Spleen (tissue), 11 donors: ENCODE results near the gene C10orf90. TPM values are rescaled to one million over a fixed set of nuclear protein-coding genes. Genes with fewer than 3 reads are reported as not detected.

Source experiments
- DNase-seq: peaks from one replicate; pipeline ENCODE4 v3.0.0-alpha.2; 2020
- H3K27ac ChIP-seq, 8 donors: fragments of 200-600 bp; sonication (generic) in 7 of 8; 1 replicate in 4 of 8; 2 replicates in 4 of 8; pipeline versions ENCODE4 v1.5.0 to v1.8.0; 2016 to 2021; ENCODE audit warnings: inconsistent platforms in 4 of 8, mild to moderate bottlenecking in 4 of 8, moderate library complexity in 1 of 8
- H3K27me3 ChIP-seq, 7 donors: fragments of 200-600 bp; sonication (generic) in 6 of 7; replicated peaks in 1 of 7; 1 replicate in 4 of 7; 2 replicates in 3 of 7; pipeline versions ENCODE4 v1.5.0 to v1.8.0; 2016 to 2021; ENCODE audit warnings: inconsistent platforms in 3 of 7, mild to moderate bottlenecking in 1 of 7
- H3K36me3 ChIP-seq, 6 donors: fragments of 200-600 bp; sonication (generic) in 5 of 6; 1 replicate in 4 of 6; 2 replicates in 2 of 6; pipeline versions ENCODE4 v1.5.0 to v1.8.0; 2016 to 2021; ENCODE audit warnings: inconsistent platforms in 2 of 6
- H3K4me1 ChIP-seq, 6 donors: fragments of 200-600 bp; sonication (generic) in 5 of 6; 1 replicate in 3 of 6; 2 replicates in 3 of 6; pipeline versions ENCODE4 v1.5.0 to v1.8.0; 2016 to 2021; ENCODE audit warnings: inconsistent platforms in 3 of 6
- H3K4me3 ChIP-seq, 8 donors: fragments of 200-600 bp; sonication (generic) in 7 of 8; 1 replicate in 4 of 8; 2 replicates in 4 of 8; pipeline versions ENCODE4 v1.5.0 to v1.8.0; 2016 to 2021; ENCODE audit warnings: inconsistent platforms in 4 of 8, mild to moderate bottlenecking in 4 of 8, moderate library complexity in 2 of 8
- H3K9me3 ChIP-seq, 8 donors: fragments of 200-600 bp; sonication (generic) in 7 of 8; 1 replicate in 4 of 8; 2 replicates in 4 of 8; pipeline versions ENCODE4 v1.5.0 to v1.8.0; 2016 to 2021; ENCODE audit warnings: inconsistent platforms in 4 of 8
- CTCF ChIP-seq, 11 experiments: fragments of 200-600 bp in 7 of 11; fragments of 450-650 bp in 4 of 11; sonication (generic) in 4 of 11; IDR thresholded peaks in 8 of 11; conservative IDR thresholded peaks in 3 of 11; 1 replicate in 7 of 11; 2 replicates in 4 of 11; pipeline versions ENCODE4 v1.4.0 to v1.8.0; 2016 to 2021; ENCODE audit warnings: antibody characterized with exemption in 11 of 11, inconsistent platforms in 4 of 11, mild to moderate bottlenecking in 1 of 11
- POLR2A ChIP-seq, 3 donors: fragments of 450-650 bp; IDR thresholded peaks; one replicate each; pipeline ENCODE4 v1.5.1; 2017; ENCODE audit warnings: antibody characterized with exemption in 3 of 3, mild to moderate bottlenecking in 1 of 3
- POLR2AphosphoS5 ChIP-seq, 3 donors: sonication (generic); formaldehyde crosslinking; IDR thresholded peaks; one replicate each; pipeline ENCODE4 v1.5.1; 2017; ENCODE audit warnings: antibody characterized with exemption in 3 of 3
- WGBS, 5 donors: extraction: QIAGEN DNeasy Blood & Tissue Kit in 3 of 5; methylation state at CpG; one replicate each; pipeline versions ENCODE4 v1.1.5 to v1.1.7; 2013 to 2018; 5-methylcytosine and 5-hydroxymethylcytosine counted together
- intact Hi-C: fragments of 100-400 bp; cut with DNase I; formaldehyde crosslinking; loops from one replicate; pipeline ENCODE4 v1.15.0; 2023; ENCODE audit warnings: low total_unique reads
- polyA plus RNA-seq, 3 donors: library from polyadenylated mRNA; stranded (reverse); fragments of 200-250 nt; gene quantifications; one replicate each; pipeline ENCODE4 v1.2.1, GENCODE V29; 2013
- total RNA-seq, 7 donors: library from RNA; depleted of rRNA in 3 of 7; stranded (reverse); fragments of >200 nt in 3 of 7; fragmentation: NEBNext Ultra II Directional in 4 of 7; extraction: Animal tissue kit (Norgen Biotek cat#: 25700) in 4 of 7; gene quantifications; one replicate each; pipeline versions ENCODE4 v1.1.0 to v1.2.1, GENCODE V29; 2016 to 2021
- donor health status: healthy with polysubstance abuse.
- donor health status: DM: no; HTN: no; CAD: no; lungs with moderate emphysema.
- donor health status: DM: no; HTN: no; CAD: no.
- donor health status: Bipolar disorder and iron deficiency.
- donor health status: healthy.
- donor health status: DM: no; HTN: no; CAD: no.
- donor health status: DM: yes; HTN: yes; CAD: no.

C10orf90 gene
- total and polyA plus RNA-seq, 10 donors: 0.05 to 0.06 TPM; not detected in 8

GRCh38 chr10:126420567-126421300 is 249.8 kb downstream of the C10orf90 start:
- no peak overlapping the region for H3K27ac ChIP-seq
- H3K4me1 ChIP-seq: no peaks in the 10 kb centered on the region
- DNase-seq: no peak
- peaks cover 0 to 19% (median 0%) of the 10 kb centered on the region in 7 donors for H3K27me3 ChIP-seq
- no peak overlapping the region for H3K4me3 ChIP-seq
- no peaks in the 10 kb centered on the region for H3K36me3 ChIP-seq
- 80 to 89% (median 83%) methylated on average over 12 of the region's 12 CpGs for WGBS, 5 donors
- TF ChIP-seq CTCF (IDR thresholded peaks at IDR 0.05 in 8 of 11, conservative IDR thresholded peaks at IDR 0.05 in 3 of 11): no peak
- no peak for TF ChIP-seq POLR2A (IDR thresholded peaks at IDR 0.05)
- no peak for TF ChIP-seq POLR2AphosphoS5 (IDR thresholded peaks at IDR 0.05)
- H3K9me3 ChIP-seq: peaks cover 0 to 64% (median 31%) of the 10 kb centered on the region in 8 donors
- intact Hi-C loops: no loop called here

- 68 to 84% (median 78%) methylated on average over 4 of the region's 4 CpGs for WGBS, 5 donors
- no peak for DNase-seq
- no peaks in the 10 kb centered on the region for H3K4me1 ChIP-seq
- no peak overlapping the region for H3K4me3 ChIP-seq
- H3K27ac ChIP-seq: no peak overlapping the region
- intact Hi-C loops: no loop called here
- H3K36me3 ChIP-seq: no peaks in the 10 kb centered on the region
- no peak for TF ChIP-seq CTCF (IDR thresholded peaks at IDR 0.05 in 8 of 11, conservative IDR thresholded peaks at IDR 0.05 in 3 of 11)
- no peak for TF ChIP-seq POLR2AphosphoS5 (IDR thresholded peaks at IDR 0.05)
- TF ChIP-seq POLR2A (IDR thresholded peaks at IDR 0.05): no peak
- peaks cover 0 to 24% (median 0%) of the 10 kb centered on the region in 7 donors for H3K27me3 ChIP-seq
- H3K9me3 ChIP-seq: peaks cover 0 to 32% (median 9%) of the 10 kb centered on the region in 8 donors
These were observed 253.2 kb downstream of the C10orf90 start for GRCh38 chr10:126417220-126417825.

GRCh38 chr10:126409821-126410220 is 260.7 kb downstream of the C10orf90 start:
- H3K36me3 ChIP-seq: no peaks in the 10 kb centered on the region
- WGBS, 5 donors: 67 to 73% (median 72%) methylated on average over 6 of the region's 6 CpGs
- H3K27me3 ChIP-seq: peaks cover 0 to 22% (median 0%) of the 10 kb centered on the region in 7 donors
- H3K9me3 ChIP-seq: no peaks in the 10 kb centered on the region
- no peak for DNase-seq
- no peaks in the 10 kb centered on the region for H3K4me1 ChIP-seq
- TF ChIP-seq POLR2AphosphoS5 (IDR thresholded peaks at IDR 0.05) (no peak), POLR2A (IDR thresholded peaks at IDR 0.05) (no peak), CTCF (IDR thresholded peaks at IDR 0.05 in 8 of 11, conservative IDR thresholded peaks at IDR 0.05 in 3 of 11) (no peak)
- no peak overlapping the region for H3K27ac ChIP-seq
- H3K4me3 ChIP-seq: no peak overlapping the region
- intact Hi-C loops: no loop called here

GRCh38 chr10:126408953-126409641 is 261.4 kb downstream of the C10orf90 start:
- intact Hi-C loops: no loop called here
- Histone ChIP-seq H3K4me3 (no peak overlapping the region), H3K36me3 (no peaks in the 10 kb centered on the region), H3K9me3 (no peaks in the 10 kb centered on the region), H3K27me3 (peaks cover 0 to 22% (median 0%) of the 10 kb centered on the region in 7 donors), H3K4me1 (no peaks in the 10 kb centered on the region), H3K27ac (no peak overlapping the region)
- WGBS, 5 donors: 20 to 33% (median 28%) methylated on average over 11 of the region's 11 CpGs
- TF ChIP-seq POLR2A (IDR thresholded peaks at IDR 0.05) (no peak), POLR2AphosphoS5 (IDR thresholded peaks at IDR 0.05) (no peak), CTCF (IDR thresholded peaks at IDR 0.05 in 8 of 11, conservative IDR thresholded peaks at IDR 0.05 in 3 of 11) (no peak)
- no peak for DNase-seq
